Spleen (tissue), 10 donors: ENCODE results near the gene ZNF814. TPM values are rescaled to one million over a fixed set of nuclear protein-coding genes. Genes with fewer than 3 reads are reported as not detected.

Experiments used
- polyA plus RNA-seq, 3 donors: library from polyadenylated mRNA; stranded (reverse); fragments of 200-250 nt; gene quantifications; one replicate each; pipeline ENCODE4 v1.2.1, GENCODE V29; 2013
- total RNA-seq, 7 donors: library from RNA; depleted of rRNA in 3 of 7; stranded (reverse); fragments of >200 nt in 3 of 7; fragmentation: NEBNext Ultra II Directional in 4 of 7; extraction: Animal tissue kit (Norgen Biotek cat#: 25700) in 4 of 7; gene quantifications; one replicate each; pipeline versions ENCODE4 v1.1.0 to v1.2.1, GENCODE V29; 2016 to 2021
- donor health status: healthy with polysubstance abuse.
- donor health status: DM: no; HTN: no; CAD: no; lungs with moderate emphysema.
- donor health status: DM: no; HTN: no; CAD: no.
- donor health status: Bipolar disorder and iron deficiency.
- donor health status: healthy.
- donor health status: DM: no; HTN: no; CAD: no.
- donor health status: DM: yes; HTN: yes; CAD: no.

ZNF814 gene
- total and polyA plus RNA-seq, 10 donors: 15.4 to 48.1 (median 30.7) TPM

Other genes with a start within 250 kb of the ZNF814 start
- under 1 TPM in 3 of 7 donors, not detected in 4; 0.29 to 0.58 (median 0.47) TPM for gene ZSCAN4, start 220.1 kb downstream of the ZNF814 start, total RNA-seq
- not detected for gene ZSCAN4, start 220.1 kb downstream of the ZNF814 start, polyA plus RNA-seq
- 10 to 100 TPM; 10.0 to 14.3 (median 13.4) TPM for gene ZNF551, start 207.1 kb downstream of the ZNF814 start, total RNA-seq
- 1 to 10 TPM; 2.0 to 3.8 (median 2.5) TPM for gene ZNF551, start 207.1 kb downstream of the ZNF814 start, polyA plus RNA-seq
- 10 to 100 TPM in 6 of 7 donors, 1 to 10 TPM in 1; 9.3 to 21.2 (median 15.3) TPM for gene ZNF154, start 179.8 kb downstream of the ZNF814 start, total RNA-seq
- 1 to 10 TPM; 3.6 to 5.8 (median 4.3) TPM for gene ZNF154, start 179.8 kb downstream of the ZNF814 start, polyA plus RNA-seq
- 10 to 100 TPM; 16.1 to 23.3 (median 17.1) TPM for gene ZNF671, start 161.4 kb downstream of the ZNF814 start, total RNA-seq
- 10 to 100 TPM; 10.4 to 11.7 (median 10.9) TPM for gene ZNF671, start 161.4 kb downstream of the ZNF814 start, polyA plus RNA-seq
- gene ZNF776, start 142.2 kb downstream of the ZNF814 start, total RNA-seq: 10 to 100 TPM; 16.2 to 25.3 (median 20.9) TPM
- 1 to 10 TPM; 3.5 to 9.5 (median 4.3) TPM for gene ZNF776, start 142.2 kb downstream of the ZNF814 start, polyA plus RNA-seq
- gene ZNF586, start 119.4 kb downstream of the ZNF814 start, total RNA-seq: 10 to 100 TPM; 29.6 to 45.6 (median 35.2) TPM
- gene ZNF586, start 119.4 kb downstream of the ZNF814 start, polyA plus RNA-seq: 1 to 10 TPM; 7.3 to 9.8 (median 9.0) TPM
- 10 to 100 TPM in 4 of 7 donors, 1 to 10 TPM in 3; 8.8 to 20.8 (median 10.5) TPM for gene ZNF552, start 74.1 kb downstream of the ZNF814 start, total RNA-seq
- 1 to 10 TPM; 2.9 to 4.2 (median 4.0) TPM for gene ZNF552, start 74.1 kb downstream of the ZNF814 start, polyA plus RNA-seq
- 10 to 100 TPM; 19.9 to 31.8 (median 26.0) TPM for gene ZNF587B, start 58.7 kb downstream of the ZNF814 start, total RNA-seq
- gene ZNF587B, start 58.7 kb downstream of the ZNF814 start, polyA plus RNA-seq: 1 to 10 TPM; 3.4 to 9.8 (median 3.9) TPM
- gene ZNF587, start 39.2 kb downstream of the ZNF814 start, total RNA-seq: 10 to 100 TPM; 23.8 to 46.5 (median 39.0) TPM
- gene ZNF587, start 39.2 kb downstream of the ZNF814 start, polyA plus RNA-seq: 10 to 100 TPM in 1 of 3 donors, 1 to 10 TPM in 2; 3.9 to 20.2 (median 4.8) TPM
- 10 to 100 TPM; 22.6 to 31.2 (median 24.7) TPM for gene ZNF417, start 27.6 kb upstream of the ZNF814 start, total RNA-seq
- gene ZNF417, start 27.6 kb upstream of the ZNF814 start, polyA plus RNA-seq: 1 to 10 TPM; 1.5 to 3.3 (median 1.6) TPM
- gene ZNF418, start 46.4 kb upstream of the ZNF814 start, total RNA-seq: 10 to 100 TPM in 5 of 7 donors, 1 to 10 TPM in 2; 8.9 to 16.5 (median 10.7) TPM
- gene ZNF418, start 46.4 kb upstream of the ZNF814 start, polyA plus RNA-seq: 1 to 10 TPM; 4.7 to 6.7 (median 6.7) TPM
- gene ZNF256, start 58.7 kb upstream of the ZNF814 start, total RNA-seq: 10 to 100 TPM in 4 of 7 donors, 1 to 10 TPM in 3; 8.4 to 10.9 (median 10.7) TPM
- gene ZNF256, start 58.7 kb upstream of the ZNF814 start, polyA plus RNA-seq: 1 to 10 TPM; 4.1 to 4.5 (median 4.5) TPM
- gene C19orf18, start 85.5 kb upstream of the ZNF814 start, total RNA-seq: 1 to 10 TPM in 1 of 7 donors, under 1 TPM in 3, not detected in 3; 0.50 to 1.9 (median 0.69) TPM
- 1 to 10 TPM; 1.7 to 4.2 (median 3.0) TPM for gene C19orf18, start 85.5 kb upstream of the ZNF814 start, polyA plus RNA-seq
- 10 to 100 TPM; 12.4 to 25.3 (median 17.3) TPM for gene ZNF606, start 113.8 kb upstream of the ZNF814 start, total RNA-seq
- gene ZNF606, start 113.8 kb upstream of the ZNF814 start, polyA plus RNA-seq: 10 to 100 TPM in 1 of 3 donors, 1 to 10 TPM in 2; 5.6 to 12.4 (median 9.3) TPM
- gene ZSCAN1, start 145.0 kb upstream of the ZNF814 start, total RNA-seq: not detected
- gene ZSCAN1, start 145.0 kb upstream of the ZNF814 start, polyA plus RNA-seq: under 1 TPM in 2 of 3 donors, not detected in 1; 0.08 to 0.24 TPM
- 1 to 10 TPM; 3.6 to 9.4 (median 8.1) TPM for gene ZNF135, start 170.2 kb upstream of the ZNF814 start, total RNA-seq
- 1 to 10 TPM; 4.8 to 6.5 (median 5.1) TPM for gene ZNF135, start 170.2 kb upstream of the ZNF814 start, polyA plus RNA-seq
- gene ZSCAN18, start 209.2 kb upstream of the ZNF814 start, total RNA-seq: 10 to 100 TPM; 46.1 to 71.7 (median 62.5) TPM
- 10 to 100 TPM; 39.8 to 46.5 (median 42.2) TPM for gene ZSCAN18, start 209.2 kb upstream of the ZNF814 start, polyA plus RNA-seq